ENCODE measurements around the gene HNRNPA2B1. TPM values are rescaled to one million over a fixed set of nuclear protein-coding genes. Genes with fewer than 3 reads are reported as not detected.

Gene HNRNPA2B1
- total and polyA plus RNA-seq, 2 donors (not counting 1 experiment from before 2014, with no cell fraction given) = 167 to 524 TPM

- Histone ChIP-seq H4K20me1 (ENCODE audit: control insufficient read depth, insufficient read depth, low read length, poor library complexity, severe bottlenecking) (no peaks in the 10 kb centered on the region), H3K27ac (ENCODE audit: low read length in 2 of 2) (no peak overlapping the region), H3K9me3 (ENCODE audit: control extremely low read depth in 1 of 3, control insufficient read depth in 2 of 3, insufficient read depth in 1 of 3, low read length in 2 of 3) (peaks cover 0 to 9% (median 0%) of the 10 kb centered on the region in 3 donors), H3K27me3 (replicated peaks in 1 of 4; ENCODE audit: control extremely low read depth in 1 of 4, control insufficient read depth in 3 of 4, insufficient read depth in 4 of 4, low read length in 3 of 4) (peaks cover 0 to 10% (median 1%) of the 10 kb centered on the region in 4 experiments), H3K36me3 (replicated peaks in 1 of 2; ENCODE audit: control extremely low read depth in 1 of 2, control insufficient read depth in 1 of 2, extremely low read depth in 1 of 2, insufficient read depth in 2 of 2, low read length in 1 of 2) (no peaks in the 10 kb centered on the region), H3K4me2 (replicated peaks; ENCODE audit: low read depth, low read length, poor library complexity, severe bottlenecking) (no peak overlapping the region), H3K79me2 (ENCODE audit: control insufficient read depth, insufficient read depth, low read length) (no peaks in the 10 kb centered on the region), H3K9ac (ENCODE audit: low read length) (no peak overlapping the region), H3K4me3 (ENCODE audit: control extremely low read depth in 1 of 5, extremely low read depth in 1 of 5, insufficient read depth in 1 of 5, low read depth in 2 of 5, low read length in 4 of 5) (no peak overlapping the region), H3K4me1 (ENCODE audit: control insufficient read depth in 2 of 2, insufficient read depth in 2 of 2, low read length in 2 of 2) (peaks cover 6 to 8% of the 10 kb centered on the region in 2 donors), H2AFZ (ENCODE audit: insufficient read depth, low read depth, low read length, poor library complexity, severe bottlenecking) (no peak overlapping the region)
- H3K27me3 Mint-ChIP-seq = peaks cover 13% of the 10 kb centered on the region
- ChIA-PET CTCF (interaction anchor here (0.9 kb wide), 1 partner anchor 10 kb away, joined by 4 read pairs; no protein-coding TSS in a partner anchor), POLR2A (no interaction called here)
- H3K4me3 Mint-ChIP-seq = no peak overlapping the region
- no CpG with 5 or more reads among the region's 1 CpG for WGBS (ENCODE audit: insufficient coverage)
- no peaks in the 10 kb centered on the region for H3K9me3 Mint-ChIP-seq (ENCODE audit: insufficient read depth)
- ATAC-seq (ENCODE audit: low read depth) (no peak), DNase-seq (no peak)
- intact Hi-C loops (cut with micrococcal nuclease) = no loop called here
- H3K27ac Mint-ChIP-seq = no peak overlapping the region
- H3K4me1 Mint-ChIP-seq = peaks cover 10% of the 10 kb centered on the region
- no peak for TF ChIP-seq EZH2 (IDR thresholded peaks at IDR 0.05; ENCODE audit: borderline replicate concordance, insufficient read depth, low read depth, low read length, poor library complexity, severe bottlenecking)
- TF ChIP-seq, protein P1, sequence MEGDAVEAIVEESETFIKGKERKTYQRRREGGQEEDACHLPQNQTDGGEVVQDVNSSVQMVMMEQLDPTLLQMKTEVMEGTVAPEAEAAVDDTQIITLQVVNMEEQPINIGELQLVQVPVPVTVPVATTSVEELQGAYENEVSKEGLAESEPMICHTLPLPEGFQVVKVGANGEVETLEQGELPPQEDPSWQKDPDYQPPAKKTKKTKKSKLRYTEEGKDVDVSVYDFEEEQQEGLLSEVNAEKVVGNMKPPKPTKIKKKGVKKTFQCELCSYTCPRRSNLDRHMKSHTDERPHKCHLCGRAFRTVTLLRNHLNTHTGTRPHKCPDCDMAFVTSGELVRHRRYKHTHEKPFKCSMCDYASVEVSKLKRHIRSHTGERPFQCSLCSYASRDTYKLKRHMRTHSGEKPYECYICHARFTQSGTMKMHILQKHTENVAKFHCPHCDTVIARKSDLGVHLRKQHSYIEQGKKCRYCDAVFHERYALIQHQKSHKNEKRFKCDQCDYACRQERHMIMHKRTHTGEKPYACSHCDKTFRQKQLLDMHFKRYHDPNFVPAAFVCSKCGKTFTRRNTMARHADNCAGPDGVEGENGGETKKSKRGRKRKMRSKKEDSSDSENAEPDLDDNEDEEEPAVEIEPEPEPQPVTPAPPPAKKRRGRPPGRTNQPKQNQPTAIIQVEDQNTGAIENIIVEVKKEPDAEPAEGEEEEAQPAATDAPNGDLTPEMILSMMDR (IDR thresholded peaks at IDR 0.05) = no peak
Observed at GRCh38 chr7:26147030-26147429, 53.5 kb downstream of the HNRNPA2B1 start.

DNA sequence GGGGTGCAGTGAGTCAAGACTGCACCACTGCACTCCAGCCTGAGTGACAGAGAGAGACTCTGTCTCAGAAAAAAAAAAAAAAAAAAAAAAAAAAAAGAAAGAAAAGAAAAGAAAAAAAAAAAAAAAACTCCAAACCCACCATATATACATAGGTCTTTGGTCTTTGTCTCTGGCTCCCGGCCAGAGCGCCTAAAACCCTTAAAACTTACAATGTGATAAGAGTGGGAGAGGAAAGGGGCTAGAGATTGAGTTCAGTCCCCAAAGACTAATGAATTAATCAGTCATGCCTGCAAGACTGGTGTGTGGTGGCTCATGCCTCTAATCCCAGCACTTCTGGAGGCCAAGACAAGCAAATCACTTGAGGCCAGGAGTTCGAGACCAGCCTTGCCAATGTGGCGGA is 55.3 kb downstream of the HNRNPA2B1 start:
- DNase-seq = no peak
- Histone ChIP-seq H2AFZ (ENCODE audit: insufficient read depth, low read depth, low read length, poor library complexity, severe bottlenecking) (no peak overlapping the region), H3K79me2 (ENCODE audit: control insufficient read depth, insufficient read depth, low read length) (no peaks in the 10 kb centered on the region), H3K4me2 (replicated peaks; ENCODE audit: low read depth, low read length, poor library complexity, severe bottlenecking) (no peak overlapping the region), H3K36me3 (replicated peaks in 1 of 2; ENCODE audit: control extremely low read depth in 1 of 2, control insufficient read depth in 1 of 2, extremely low read depth in 1 of 2, insufficient read depth in 2 of 2, low read length in 1 of 2) (no peaks in the 10 kb centered on the region), H3K4me1 (ENCODE audit: control insufficient read depth in 2 of 2, insufficient read depth in 2 of 2, low read length in 2 of 2) (no peaks in the 10 kb centered on the region), H4K20me1 (ENCODE audit: control insufficient read depth, insufficient read depth, low read length, poor library complexity, severe bottlenecking) (no peaks in the 10 kb centered on the region), H3K4me3 (ENCODE audit: control extremely low read depth in 1 of 5, extremely low read depth in 1 of 5, insufficient read depth in 1 of 5, low read depth in 2 of 5, low read length in 4 of 5) (no peak overlapping the region), H3K27ac (ENCODE audit: low read length in 2 of 2) (no peak overlapping the region), H3K27me3 (replicated peaks in 1 of 4; ENCODE audit: control extremely low read depth in 1 of 4, control insufficient read depth in 3 of 4, insufficient read depth in 4 of 4, low read length in 3 of 4) (peaks cover 0 to 10% (median 1%) of the 10 kb centered on the region in 4 experiments), H3K9me3 (ENCODE audit: control extremely low read depth in 1 of 3, control insufficient read depth in 2 of 3, insufficient read depth in 1 of 3, low read length in 2 of 3) (peaks cover 0 to 9% (median 0%) of the 10 kb centered on the region in 3 donors), H3K9ac (ENCODE audit: low read length) (no peak overlapping the region)
- Mint-ChIP-seq H3K27ac (no peak overlapping the region), H3K9me3 (ENCODE audit: insufficient read depth) (no peaks in the 10 kb centered on the region), H3K27me3 (peaks cover 13% of the 10 kb centered on the region), H3K4me3 (no peak overlapping the region), H3K4me1 (no peaks in the 10 kb centered on the region)
- POLR2A ChIA-PET = interaction anchor here (1.1 kb wide), 1 partner anchor 11 kb away, joined by 5 read pairs; no protein-coding TSS in a partner anchor
- CTCF ChIA-PET = no interaction called here
- TF ChIP-seq, protein P1 (IDR thresholded peaks at IDR 0.05) = no peak
- no peak for TF ChIP-seq EZH2 (IDR thresholded peaks at IDR 0.05; ENCODE audit: borderline replicate concordance, insufficient read depth, low read depth, low read length, poor library complexity, severe bottlenecking)
- WGBS (ENCODE audit: insufficient coverage) = no CpG with 5 or more reads among the region's 4 CpGs
- no peak for ATAC-seq (ENCODE audit: low read depth)
- intact Hi-C loops (cut with micrococcal nuclease) = no loop called here

All from B cell (primary cell).